ENCODE results near the gene EIF3A. TPM values are rescaled to one million over a fixed set of nuclear protein-coding genes. Genes with fewer than 3 reads are reported as not detected.

EIF3A gene
- total and polyA plus RNA-seq, 2 of the 8 experiments (the other 6 are each of a cell fraction or from before 2014, with no cell fraction given), result 26.8 to 209 TPM

DNA sequence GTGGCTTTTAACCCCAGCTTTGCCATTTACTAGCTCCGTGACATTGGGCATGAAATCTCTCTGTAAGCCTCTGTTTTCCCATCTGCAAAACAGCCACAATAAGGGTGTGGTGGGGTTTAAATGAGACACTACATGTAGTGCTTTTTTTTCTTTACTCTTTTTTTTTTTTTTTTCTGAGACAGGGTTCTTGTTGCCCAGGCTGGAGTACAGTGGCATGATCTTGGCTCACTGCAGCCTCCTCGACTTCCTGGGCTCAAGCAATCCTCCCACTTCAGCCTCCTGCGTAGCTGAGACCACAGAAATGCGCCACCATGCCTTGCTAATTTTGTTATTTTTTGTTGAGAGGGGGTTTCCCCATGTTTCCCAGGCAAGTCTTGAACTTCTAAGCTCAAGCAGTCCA, 15.0 kb upstream of the EIF3A start:
- Histone ChIP-seq H3K79me2 (ENCODE audit: control insufficient read depth in 1 of 2, insufficient read depth in 2 of 2, low read length in 2 of 2) (no peaks in the 10 kb centered on the region), H2AK5ac (ENCODE audit: low read depth, low read length) (no peak overlapping the region), H4K5ac (ENCODE audit: insufficient read length, low read depth, low read length) (no peak overlapping the region), H3K23ac (ENCODE audit: insufficient read length) (no peak overlapping the region), H4K20me1 (replicated peaks in 1 of 2; ENCODE audit: control insufficient read depth in 1 of 2, insufficient read depth in 2 of 2, low read length in 2 of 2) (no peaks in the 10 kb centered on the region), H3K14ac (ENCODE audit: insufficient read length) (no peak overlapping the region), H3K4me2 (ENCODE audit: insufficient read depth in 1 of 2, low read depth in 2 of 2, low read length in 2 of 2) (no peak overlapping the region), H3K4ac (replicated peaks; ENCODE audit: insufficient read length, low read depth, low read length) (no peak overlapping the region), H2BK15ac (ENCODE audit: low read length) (no peak overlapping the region), H3K18ac (ENCODE audit: extremely low read depth, low read length) (no peak overlapping the region), H2BK12ac (ENCODE audit: low read depth, low read length) (no peak overlapping the region), H2AFZ (ENCODE audit: low read length) (no peak overlapping the region), H2BK20ac (ENCODE audit: low read length) (no peak overlapping the region), H2BK120ac (replicated peaks; ENCODE audit: low read depth, low read length) (no peak overlapping the region), H3K79me1 (ENCODE audit: low read depth, low read length) (no peaks in the 10 kb centered on the region), H3K56ac (replicated peaks; ENCODE audit: insufficient read length, low read depth, low read length) (no peak overlapping the region), H3K4me3 (ENCODE audit: extremely low read depth in 1 of 4, insufficient read depth in 2 of 4, low read depth in 3 of 4, low read length in 4 of 4) (no peak overlapping the region), H3K27ac (ENCODE audit: low read depth, low read length) (no peak overlapping the region), H3K23me2 (ENCODE audit: low read depth, low read length) (no peaks in the 10 kb centered on the region), H4K91ac (replicated peaks; ENCODE audit: insufficient read length, low read length) (no peak overlapping the region), H4K8ac (ENCODE audit: extremely low read depth, insufficient read depth, low read length) (no peak overlapping the region), H3K9me3 (ENCODE audit: insufficient read depth in 2 of 2, low read depth in 1 of 2, low read length in 1 of 2) (no peaks in the 10 kb centered on the region), H2BK5ac (ENCODE audit: low read depth, low read length) (no peak overlapping the region), H3K9ac (replicated peaks in 1 of 4; ENCODE audit: extremely low read depth in 1 of 4, low read depth in 3 of 4, low read length in 3 of 4) (no peak overlapping the region), H3K36me3 (ENCODE audit: control insufficient read depth in 2 of 4, insufficient read depth in 4 of 4, low read length in 3 of 4) (no peaks in the 10 kb centered on the region), H3K27me3 (replicated peaks in 1 of 4; ENCODE audit: control insufficient read depth in 3 of 4, extremely low read depth in 1 of 4, insufficient read depth in 3 of 4, low read length in 3 of 4) (no peaks in the 10 kb centered on the region), H3K4me1 (replicated peaks in 1 of 4; ENCODE audit: control insufficient read depth in 3 of 4, insufficient read depth in 4 of 4, low read length in 3 of 4) (no peaks in the 10 kb centered on the region)
- POLR2A ChIA-PET (ENCODE audit: partially characterized antibody), result interaction anchor here (0.7 to 2.7 kb wide), 3 partner anchors 8 to 120 kb away, joined by 3 to 10 read pairs (median 5); partner anchors contain the start of gene DENND10
- CTCF ChIA-PET (ENCODE audit: partially characterized antibody), result interaction anchor here (1.1 to 3.9 kb wide), 2 partner anchors 10 to 66 kb away, joined by 3 to 16 read pairs; no protein-coding TSS in a partner anchor
- no peak for FAIRE-seq
- TF ChIP-seq HDAC6 (IDR thresholded peaks at IDR 0.05; ENCODE audit: low read depth, low read length) (no peak), SP2 (IDR thresholded peaks at IDR 0.05; ENCODE audit: low read length) (no peak), RFX5 (IDR thresholded peaks at IDR 0.05; ENCODE audit: borderline replicate concordance, low read depth, low read length) (no peak), BRCA1 (IDR thresholded peaks at IDR 0.05; ENCODE audit: low read depth, low read length) (no peak), RAD21 (IDR thresholded peaks at IDR 0.05 in 1 of 2, conservative IDR thresholded peaks at IDR 0.05 in 1 of 2; ENCODE audit: low read depth in 2 of 2, low read length in 2 of 2) (no peak), MAFK (IDR thresholded peaks at IDR 0.05; ENCODE audit: low read depth, low read length) (no peak), SIX5 (IDR thresholded peaks at IDR 0.05; ENCODE audit: low read depth, low read length) (no peak), ASH2L (IDR thresholded peaks at IDR 0.05; ENCODE audit: low read length) (no peak), TBP (IDR thresholded peaks at IDR 0.05; ENCODE audit: low read depth, low read length) (no peak), TEAD4 (IDR thresholded peaks at IDR 0.05; ENCODE audit: low read depth, low read length) (no peak)
- TF ChIP-seq, protein P1, sequence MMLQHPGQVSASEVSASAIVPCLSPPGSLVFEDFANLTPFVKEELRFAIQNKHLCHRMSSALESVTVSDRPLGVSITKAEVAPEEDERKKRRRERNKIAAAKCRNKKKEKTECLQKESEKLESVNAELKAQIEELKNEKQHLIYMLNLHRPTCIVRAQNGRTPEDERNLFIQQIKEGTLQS (IDR thresholded peaks at IDR 0.05; ENCODE audit: insufficient read depth, low read depth, low read length), result no peak
- no peak for DNase-seq (ENCODE audit: low read depth in 1 of 2, low spot score in 2 of 2)
- WGBS, 2 experiments (ENCODE audit: extremely low coverage in 1 of 2, insufficient coverage in 1 of 2, insufficient read length in 1 of 2, insufficient replicate concordance in 2 of 2, low coverage in 1 of 2, low lambda C conversion rate in 2 of 2, missing lambda C conversion rate in 1 of 2), result 85% methylated on average over 4 of the region's 4 CpGs; no CpG with 5 or more reads in 1 of the 2 experiments
